Neuronal stem cell (in vitro differentiated cells): ENCODE data around the gene PDE6B.
"Not testable (repeated sequence)": the region's sequence is repeated elsewhere in the genome, so short reads cannot be mapped to it uniquely, and the experiment has no call there.

Experiments
- DNase-seq: peaks from one replicate; pipeline ENCODE4 v3.0.0-alpha.2; 2013; ENCODE audit warnings: low spot score
- H2AFZ ChIP-seq: one replicate; pipeline ENCODE4 v1.6.1; 2013; ENCODE audit warnings: mild to moderate bottlenecking, low read length, inconsistent platforms
- H2AK5ac ChIP-seq: 2 replicates; pipeline ENCODE4 v1.6.1; 2013; ENCODE audit warnings: low read depth, mild to moderate bottlenecking, inconsistent platforms, low read length, moderate library complexity, mixed read lengths
- H2BK120ac ChIP-seq: 2 replicates; pipeline ENCODE4 v1.6.1; 2013; ENCODE audit warnings: low read depth, mild to moderate bottlenecking, inconsistent platforms, low read length, moderate library complexity, mixed read lengths
- H2BK12ac ChIP-seq: one replicate; pipeline ENCODE4 v1.6.1; 2013; ENCODE audit warnings: low read length, inconsistent platforms
- H2BK15ac ChIP-seq: 2 replicates; pipeline ENCODE4 v1.6.1; 2013; ENCODE audit warnings: mild to moderate bottlenecking, low read length, inconsistent platforms, mixed read lengths
- H2BK5ac ChIP-seq: one replicate; pipeline ENCODE4 v1.6.1; 2013; ENCODE audit warnings: inconsistent platforms, mild to moderate bottlenecking, low read length, moderate library complexity
- H3K14ac ChIP-seq: one replicate; pipeline ENCODE4 v1.6.1; 2013; ENCODE audit warnings: low read length, inconsistent platforms
- H3K18ac ChIP-seq: 2 replicates; pipeline ENCODE4 v1.6.1; 2013; ENCODE audit warnings: low read length, inconsistent platforms
- H3K23ac ChIP-seq: 2 replicates; pipeline ENCODE4 v1.6.1; 2013; ENCODE audit warnings: low read depth, mild to moderate bottlenecking, mixed read lengths, low read length, inconsistent platforms; ENCODE audit not compliant: poor library complexity
- H3K27ac ChIP-seq: replicated peaks from 3 replicates; pipeline ENCODE4 v1.5.1; 2013; ENCODE audit warnings: low read length, inconsistent platforms
- H3K27me3 ChIP-seq, 3 experiments: 2 replicates each; pipeline ENCODE4 v1.6.1; 2013; ENCODE audit warnings: low read length in 3 of 3, mild to moderate bottlenecking in 2 of 3, inconsistent platforms in 1 of 3, low read depth in 1 of 3, mixed read lengths in 1 of 3, moderate library complexity in 1 of 3; ENCODE audit not compliant: control insufficient read depth in 3 of 3, insufficient read depth in 3 of 3
- H3K36me3 ChIP-seq, 2 donors: replicated peaks in 1 of 2; 2 replicates each; pipeline ENCODE4 v1.6.1; 2013; ENCODE audit warnings: low read length in 2 of 2; ENCODE audit not compliant: control insufficient read depth in 2 of 2, insufficient read depth in 2 of 2
- H3K4ac ChIP-seq: 2 replicates; pipeline ENCODE4 v1.6.1; 2013; ENCODE audit warnings: inconsistent platforms, mild to moderate bottlenecking, low read length, moderate library complexity
- H3K4me1 ChIP-seq, 2 donors: 1 replicate in 1 of 2; 2 replicates in 1 of 2; pipeline ENCODE4 v1.6.1; 2013; ENCODE audit warnings: low read length in 2 of 2, low read depth in 1 of 2; ENCODE audit not compliant: control insufficient read depth in 2 of 2, insufficient read depth in 1 of 2
- H3K4me2 ChIP-seq: one replicate; pipeline ENCODE4 v1.6.1; 2013; ENCODE audit warnings: mild to moderate bottlenecking, low read length, inconsistent platforms; ENCODE audit not compliant: insufficient read depth, poor library complexity, severe bottlenecking
- H3K4me3 ChIP-seq, 2 donors: 2 replicates each; pipeline ENCODE4 v1.5.1; 2013; ENCODE audit warnings: low read length in 2 of 2, mild to moderate bottlenecking in 2 of 2, inconsistent platforms in 1 of 2, moderate library complexity in 1 of 2
- H3K79me1 ChIP-seq: one replicate; pipeline ENCODE4 v1.6.1; 2013; ENCODE audit warnings: low read depth, mild to moderate bottlenecking, inconsistent platforms, low read length, moderate library complexity
- H3K9ac ChIP-seq: one replicate; pipeline ENCODE4 v1.6.1; 2013; ENCODE audit warnings: mild to moderate bottlenecking, low read depth, low read length, inconsistent platforms; ENCODE audit not compliant: poor library complexity
- H3K9me3 ChIP-seq, 2 donors: replicated peaks in 1 of 2; 2 replicates each; pipeline versions ENCODE3 to v1.6.1; 2013; ENCODE audit warnings: low read length in 2 of 2, mild to moderate bottlenecking in 2 of 2, inconsistent platforms in 1 of 2, low read depth in 1 of 2, mixed read lengths in 1 of 2, moderate library complexity in 1 of 2; ENCODE audit not compliant: control insufficient read depth in 2 of 2, insufficient read depth in 1 of 2
- H4K8ac ChIP-seq: one replicate; pipeline ENCODE4 v1.6.1; 2013; ENCODE audit warnings: low read depth, mild to moderate bottlenecking, inconsistent platforms, low read length, moderate library complexity
- H4K91ac ChIP-seq: one replicate; pipeline ENCODE4 v1.6.1; 2013; ENCODE audit warnings: low read length, low read depth, mild to moderate bottlenecking, inconsistent platforms; ENCODE audit not compliant: poor library complexity
- WGBS, 2 donors: extraction: QIAGEN DNeasy Blood & Tissue Kit; methylation state at CpG; one replicate each; pipeline ENCODE4 v1.1.7; 2013; ENCODE audit warnings: missing lambda C conversion rate in 2 of 2, mixed read lengths in 1 of 2; ENCODE audit not compliant: insufficient read length in 2 of 2, insufficient replicate concordance in 1 of 2; ENCODE audit errors: extremely low coverage in 2 of 2; 5-methylcytosine and 5-hydroxymethylcytosine counted together

PDE6B gene

DNA sequence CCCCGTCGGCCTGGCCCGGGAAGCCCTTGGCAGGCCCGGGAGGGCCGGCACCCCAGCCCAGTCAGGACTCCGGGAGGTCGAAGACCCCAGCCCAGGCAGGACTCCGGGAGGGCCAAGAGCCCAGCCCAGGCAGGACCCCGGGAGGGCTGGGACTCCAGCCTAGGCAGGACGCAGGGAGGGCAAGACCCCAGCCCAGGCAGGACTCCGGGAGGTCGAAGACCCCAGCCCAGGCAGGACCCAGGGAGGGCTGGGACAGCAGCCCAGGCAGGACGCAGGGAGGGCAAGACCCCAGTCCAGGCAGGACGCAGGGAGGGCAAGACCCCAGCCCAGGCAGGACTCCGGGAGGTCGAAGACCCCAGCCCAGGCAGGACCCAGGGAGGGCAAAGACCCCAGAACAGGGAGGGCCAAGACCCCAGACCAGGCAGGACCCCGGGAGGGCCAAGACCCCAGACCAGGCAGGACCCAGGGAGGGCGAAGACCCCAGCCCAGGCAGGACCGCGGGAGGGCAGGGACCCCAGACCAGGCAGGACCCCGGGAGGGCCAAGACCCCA lies 80.8 kb downstream of the PDE6B start:
- Histone ChIP-seq H2BK15ac (peak overlapping the region; percentile 44), H2AK5ac (peak overlapping the region; percentile 82), H3K14ac (peak overlapping the region; percentile 83), H2BK5ac (peak overlapping the region; percentile 97), H3K36me3 (peaks cover 6 to 32% of the 10 kb centered on the region in 2 donors), H3K23ac (peak overlapping the region; percentile 8), H3K9ac (peak overlapping the region; percentile 98), H3K79me1 (peaks cover 16% of the 10 kb centered on the region), H3K18ac (peak overlapping the region; percentile 98), H2BK120ac (peak overlapping the region; percentile 83), H3K9me3 (peaks cover 6 to 31% of the 10 kb centered on the region in 2 donors), H3K4me2 (peak overlapping the region; percentile 53), H3K4ac (peak overlapping the region; percentile 12), H3K4me3 (peak overlapping the region; percentile 94 to 98), H2AFZ (peak overlapping the region; percentile 95)
- H3K27me3 ChIP-seq, H2BK12ac ChIP-seq, DNase-seq, H3K27ac ChIP-seq, H4K8ac ChIP-seq, H4K91ac ChIP-seq, H3K4me1 ChIP-seq: not testable (repeated sequence)
- WGBS, 2 donors, result no CpG with 5 or more reads among the region's 21 CpGs

DNA sequence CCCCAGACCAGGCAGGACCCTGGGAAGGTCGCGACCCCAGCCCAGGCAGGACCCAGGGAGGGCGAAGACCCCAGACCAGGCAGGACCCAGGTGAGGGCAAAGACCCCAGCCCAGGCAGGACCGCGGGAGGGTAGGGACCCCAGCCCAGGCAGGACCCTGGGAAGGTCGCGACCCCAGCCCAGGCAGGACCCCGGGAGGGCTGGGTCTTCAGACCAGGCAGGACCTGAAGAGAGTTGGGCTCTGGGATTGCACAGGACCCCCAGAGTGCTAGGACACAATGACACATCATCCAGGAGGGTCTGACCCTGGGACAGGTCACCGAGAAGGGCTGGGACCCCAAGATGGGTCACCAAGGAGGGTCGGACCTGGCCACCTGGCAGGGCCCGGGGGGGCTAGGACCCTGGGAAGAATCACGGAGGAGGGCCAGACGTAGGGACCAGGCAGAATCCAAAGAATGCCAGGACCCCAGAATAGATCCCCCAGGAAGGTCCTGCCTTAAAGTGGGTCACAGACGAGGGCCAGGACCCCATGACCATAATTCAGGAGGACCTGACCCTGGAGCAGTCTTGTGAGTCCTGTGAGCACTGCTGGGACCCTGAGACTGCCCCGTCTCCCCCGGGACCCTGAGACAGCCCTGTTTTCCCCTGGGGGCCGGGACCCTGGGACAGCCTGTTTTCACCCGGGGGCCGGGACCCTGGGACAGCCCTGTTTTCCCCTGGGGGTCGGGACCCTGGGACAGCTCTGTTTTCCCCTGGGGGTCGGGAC lies 81.6 kb downstream of the PDE6B start:
- WGBS, 2 donors, result no CpG with 5 or more reads among the region's 21 CpGs
- peak overlapping the region; percentile 73 to 94 for H3K4me3 ChIP-seq

DNA sequence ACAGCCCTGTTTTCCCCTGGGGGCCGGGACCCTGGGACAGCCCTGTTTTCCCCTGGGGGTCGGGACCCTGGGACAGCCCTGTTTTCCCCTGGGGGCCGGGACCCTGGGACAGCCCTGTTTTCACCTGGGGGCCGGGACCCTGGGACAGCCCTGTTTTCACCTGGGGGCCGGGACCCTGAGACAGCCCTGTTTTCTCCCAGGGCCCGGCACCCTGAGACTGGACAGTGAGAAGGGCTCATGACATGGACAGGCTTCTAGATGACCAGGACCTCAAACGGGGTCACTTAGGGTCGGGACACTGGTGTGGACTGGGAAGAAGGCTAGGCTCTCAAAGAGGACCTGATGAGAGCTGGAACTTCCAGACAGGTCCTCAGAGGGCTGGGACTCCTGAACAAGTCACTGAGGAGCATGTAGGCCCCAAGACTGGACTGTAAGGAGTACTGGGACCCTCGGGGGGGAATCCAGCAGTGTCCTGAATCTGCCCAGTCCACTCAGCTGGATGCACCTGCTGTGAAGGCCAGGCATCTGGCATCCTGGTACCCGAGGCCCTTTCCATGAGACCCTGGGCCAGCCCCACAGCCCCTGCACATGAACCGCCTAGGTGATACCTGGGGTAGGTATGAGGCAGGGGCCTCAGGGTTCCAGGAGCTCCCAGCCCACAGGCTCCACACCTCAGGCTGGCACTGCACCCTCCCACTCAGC lies 82.7 kb downstream of the PDE6B start:
- Histone ChIP-seq H4K8ac (no peak overlapping the region), H3K27ac (no peak overlapping the region), H3K27me3 (peaks cover 0 to 2% (median 0%) of the 10 kb centered on the region in 3 experiments), H3K4me2 (peak overlapping the region; percentile 14), H3K79me1 (peaks cover 18% of the 10 kb centered on the region), H3K4me1 (peaks cover 6 to 9% of the 10 kb centered on the region in 2 donors), H2AK5ac (no peak overlapping the region), H3K18ac (no peak overlapping the region), H3K23ac (no peak overlapping the region), H3K36me3 (peaks cover 6 to 37% of the 10 kb centered on the region in 2 donors), H2BK120ac (no peak overlapping the region), H3K9me3 (peaks cover 6 to 31% of the 10 kb centered on the region in 2 donors), H4K91ac (no peak overlapping the region), H3K4ac (no peak overlapping the region), H2BK12ac (no peak overlapping the region), H2BK15ac (no peak overlapping the region), H2AFZ (no peak overlapping the region), H3K14ac (no peak overlapping the region), H3K9ac (no peak overlapping the region), H2BK5ac (no peak overlapping the region), H3K4me3 (no peak overlapping the region)
- no CpG with 5 or more reads among the region's 11 CpGs for WGBS, 2 donors
- DNase-seq, result no peak

More for the DNA sequence above, 81.6 kb downstream of the PDE6B start:
- Histone ChIP-seq H3K23ac (no peak overlapping the region), H2BK15ac (no peak overlapping the region), H4K8ac (no peak overlapping the region), H3K4ac (no peak overlapping the region), H2BK5ac (peak overlapping the region; percentile 91), H2BK12ac (peak overlapping the region; percentile 70), H3K36me3 (peaks cover 6 to 32% of the 10 kb centered on the region in 2 donors), H2AFZ (no peak overlapping the region), H3K27me3 (peaks cover 0 to 2% (median 0%) of the 10 kb centered on the region in 3 experiments), H2AK5ac (no peak overlapping the region), H3K9me3 (peaks cover 6 to 31% of the 10 kb centered on the region in 2 donors), H3K18ac (peak overlapping the region; percentile 46), H3K4me1 (peaks cover 6 to 9% of the 10 kb centered on the region in 2 donors), H3K27ac (no peak overlapping the region), H3K9ac (peak overlapping the region; percentile 64), H2BK120ac (no peak overlapping the region), H3K4me2 (peak overlapping the region; percentile 56), H3K79me1 (peaks cover 16% of the 10 kb centered on the region), H3K14ac (no peak overlapping the region), H4K91ac (no peak overlapping the region)
- no peak for DNase-seq

DNA sequence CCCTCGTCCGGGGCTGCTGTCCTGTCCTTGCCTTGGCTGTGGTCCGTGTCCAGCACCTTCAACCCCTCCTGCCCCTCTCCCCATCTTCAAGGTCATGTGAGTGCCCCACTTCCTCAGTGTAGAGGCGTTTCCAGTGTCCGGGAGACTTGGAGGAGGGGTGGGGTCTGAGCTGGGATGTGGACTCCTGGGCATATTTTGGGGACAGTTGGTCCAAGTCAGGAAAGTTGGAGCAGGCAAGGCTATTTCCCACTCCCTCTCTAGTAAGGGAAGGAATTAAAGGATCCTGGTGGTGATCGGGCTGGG lies 83.2 kb downstream of the PDE6B start:
- H3K4me1 ChIP-seq, result peaks cover 6 to 9% of the 10 kb centered on the region in 2 donors
- H2BK120ac ChIP-seq, result no peak overlapping the region
- H3K4me3 ChIP-seq, result no peak overlapping the region
- H2BK12ac ChIP-seq, result no peak overlapping the region
- no peak overlapping the region for H4K91ac ChIP-seq
- peaks cover 0 to 2% (median 0%) of the 10 kb centered on the region in 3 experiments for H3K27me3 ChIP-seq
- no peak overlapping the region for H3K18ac ChIP-seq
- peaks cover 6 to 31% of the 10 kb centered on the region in 2 donors for H3K9me3 ChIP-seq
- H3K23ac ChIP-seq, result no peak overlapping the region
- no peak overlapping the region for H2BK5ac ChIP-seq
- no peak overlapping the region for H3K9ac ChIP-seq
- no peak overlapping the region for H3K14ac ChIP-seq
- no CpG with 5 or more reads among the region's 6 CpGs for WGBS, 2 donors
- H3K4me2 ChIP-seq, result no peak overlapping the region
- H2BK15ac ChIP-seq, result no peak overlapping the region
- H2AFZ ChIP-seq, result no peak overlapping the region
- no peak overlapping the region for H4K8ac ChIP-seq
- no peak for DNase-seq
- H3K4ac ChIP-seq, result no peak overlapping the region
- H3K79me1 ChIP-seq, result peaks cover 23% of the 10 kb centered on the region
- no peak overlapping the region for H2AK5ac ChIP-seq
- H3K27ac ChIP-seq, result no peak overlapping the region
- peaks cover 11 to 42% of the 10 kb centered on the region in 2 donors for H3K36me3 ChIP-seq
